Large intestine (tissue), 3 donors: Measurements from ENCODE around the gene ADSS1. TPM values are rescaled to one million over a fixed set of nuclear protein-coding genes. Genes with fewer than 3 reads are reported as not detected.

Experiments
- DNase-seq, 2 donors: peaks; one replicate each; pipeline versions ENCODE4 v3.0.0 to v3.0.0-alpha.2; 2013
- H3K27ac ChIP-seq: one replicate; pipeline ENCODE4 v1.5.1; 2013; ENCODE audit warnings: low read length
- H3K27me3 ChIP-seq: 2 replicates; pipeline ENCODE4 v1.6.1; 2013; ENCODE audit warnings: low read length; ENCODE audit not compliant: control insufficient read depth, insufficient read depth
- H3K36me3 ChIP-seq: 2 replicates; pipeline ENCODE4 v1.6.1; 2013; ENCODE audit warnings: low read length; ENCODE audit not compliant: control insufficient read depth, insufficient read depth
- H3K4me1 ChIP-seq: one replicate; pipeline ENCODE4 v1.6.1; 2013; ENCODE audit warnings: low read length; ENCODE audit not compliant: control insufficient read depth, insufficient read depth
- H3K4me3 ChIP-seq: one replicate; pipeline ENCODE4 v1.5.1; 2013; ENCODE audit warnings: low read length
- H3K9me3 ChIP-seq: one replicate; pipeline ENCODE4 v1.6.1; 2013; ENCODE audit warnings: mild to moderate bottlenecking, low read depth, low read length, moderate library complexity; ENCODE audit not compliant: control insufficient read depth
- WGBS: methylation state at CpG from one replicate; pipeline ENCODE4 v1.1.5; 2013; ENCODE audit warnings: low lambda C conversion rate; ENCODE audit not compliant: insufficient coverage; 5-methylcytosine and 5-hydroxymethylcytosine counted together
- polyA plus RNA-seq: library from polyadenylated mRNA; unstranded; fragments of 120-200 nt; gene quantifications from one replicate; pipeline ENCODE4 v1.2.1, GENCODE V29; 2013

ADSS1 gene
- polyA plus RNA-seq, 1 donor: 6.3 TPM

DNA sequence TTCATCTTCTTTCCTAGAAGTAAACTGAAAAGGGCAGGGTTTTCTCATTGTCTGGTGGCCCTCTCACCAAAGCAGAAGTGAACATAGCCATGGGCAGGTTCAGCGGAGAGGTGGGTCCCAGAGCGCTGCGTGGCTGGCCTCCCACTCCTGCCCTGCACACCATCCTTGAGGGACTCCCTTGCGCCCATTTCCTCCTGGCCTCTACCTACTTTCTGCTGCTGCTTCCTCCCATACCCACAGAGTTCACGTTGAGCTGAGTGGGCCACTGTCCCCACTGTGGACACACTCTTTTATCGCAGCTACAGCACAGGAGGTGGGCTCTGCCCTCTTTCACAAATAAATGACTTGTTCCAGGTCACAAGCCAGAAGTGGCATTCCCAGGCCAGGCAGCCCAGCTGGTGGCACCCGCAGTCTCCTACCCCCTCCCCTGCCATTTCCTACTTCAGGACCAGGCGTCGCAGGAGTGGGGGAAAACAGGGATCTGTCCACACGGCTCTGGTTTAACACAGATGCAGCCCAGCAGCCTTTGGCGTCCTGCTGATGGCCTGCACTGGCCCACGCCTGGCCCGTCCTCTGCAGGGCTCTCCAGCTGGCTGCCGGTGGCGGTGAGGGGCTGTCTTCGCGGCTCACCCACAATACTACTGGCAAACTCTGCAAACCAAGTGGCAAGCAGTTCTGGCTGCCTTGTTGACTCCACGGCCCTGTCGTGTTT, 33.8 kb downstream of the ADSS1 start:
- peaks cover 67% of the 10 kb centered on the region for H3K36me3 ChIP-seq

DNA sequence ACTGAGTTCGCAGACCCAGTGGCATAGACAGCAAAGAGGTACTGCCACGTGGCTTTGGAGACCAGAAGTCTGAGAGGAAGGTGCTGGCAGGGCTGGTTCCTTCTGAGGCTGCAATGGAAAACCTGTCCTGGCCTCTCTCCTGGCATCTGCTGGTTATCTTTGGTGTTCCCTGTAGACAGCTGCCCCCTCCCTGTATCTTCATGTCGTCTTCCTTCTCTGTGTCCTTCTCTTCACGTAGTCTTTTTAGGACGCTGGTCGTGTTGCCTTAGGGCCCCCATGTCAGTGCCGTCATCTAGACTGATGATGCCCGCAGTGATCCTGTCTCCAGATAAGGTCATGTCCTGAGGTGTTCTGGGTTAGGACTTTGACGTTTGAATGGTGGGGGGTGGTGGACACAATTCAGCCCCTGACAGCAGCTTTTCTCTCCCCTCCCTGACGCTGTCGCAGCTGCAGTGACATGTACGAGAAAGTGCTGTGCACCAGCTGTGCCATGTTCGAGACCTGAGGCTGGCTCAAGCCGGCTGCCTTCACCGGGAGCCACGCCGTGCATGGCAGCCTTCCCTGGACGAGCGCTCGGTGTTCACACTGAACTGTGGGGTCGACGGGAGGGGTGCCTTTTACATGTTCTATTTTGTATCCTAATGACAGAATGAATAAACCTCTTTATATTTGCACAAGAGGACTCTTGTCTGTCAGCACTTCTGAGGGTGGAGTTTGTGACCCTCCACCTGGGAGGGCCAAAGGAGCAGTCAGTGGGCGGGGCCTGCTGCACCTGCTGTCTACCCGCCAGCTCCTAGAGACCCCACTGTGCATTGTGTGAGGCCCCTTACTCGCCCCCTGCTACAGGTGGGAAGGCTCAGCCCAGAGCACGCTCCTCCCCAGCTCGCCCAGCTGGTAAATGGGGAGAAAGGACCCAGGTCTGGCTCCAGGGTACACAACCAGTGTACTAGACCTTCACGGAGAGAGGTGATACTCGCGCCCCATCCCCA, 35.2 kb downstream of the ADSS1 start:
- Histone ChIP-seq H3K4me3 (no peak overlapping the region), H3K36me3 (peaks cover 67% of the 10 kb centered on the region)

More for the DNA sequence above, 33.8 kb downstream of the ADSS1 start:
- DNase-seq: no peak
- H3K27ac ChIP-seq: no peak overlapping the region
- H3K4me3 ChIP-seq: no peak overlapping the region
- peaks cover 19% of the 10 kb centered on the region for H3K4me1 ChIP-seq
- WGBS: no CpG with 5 or more reads among the region's 19 CpGs
- H3K9me3 ChIP-seq: no peaks in the 10 kb centered on the region
- H3K27me3 ChIP-seq: no peaks in the 10 kb centered on the region

DNA sequence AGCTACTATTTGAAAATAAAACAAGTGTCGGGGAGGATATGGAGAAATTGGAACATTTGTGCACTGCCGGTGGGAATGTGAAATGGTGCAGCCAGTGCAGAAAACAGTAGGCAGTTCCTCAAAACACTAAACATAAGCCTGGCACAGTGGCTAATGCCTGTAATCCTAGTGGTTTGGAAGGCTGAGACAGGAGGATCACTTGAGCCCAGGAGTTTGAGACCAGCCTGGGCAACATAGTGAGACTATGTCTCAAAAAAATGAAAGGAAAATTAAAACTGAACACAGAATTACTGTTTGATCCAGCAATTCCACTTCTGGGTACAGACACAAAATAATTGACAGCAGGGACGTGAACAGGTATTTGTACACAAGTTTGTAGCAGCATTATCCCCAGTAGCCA, 41.5 kb downstream of the ADSS1 start:
- Histone ChIP-seq H3K9me3 (no peaks in the 10 kb centered on the region), H3K36me3 (peaks cover 28% of the 10 kb centered on the region), H3K27me3 (no peaks in the 10 kb centered on the region), H3K4me3 (no peak overlapping the region), H3K4me1 (peaks cover 5% of the 10 kb centered on the region), H3K27ac (no peak overlapping the region)
- no peak for DNase-seq
- no CpG with 5 or more reads among the region's 3 CpGs for WGBS

More for the DNA sequence above, 35.2 kb downstream of the ADSS1 start:
- H3K4me1 ChIP-seq: peaks cover 15% of the 10 kb centered on the region
- WGBS: 80% methylated on average over 1 of the region's 30 CpGs
- H3K9me3 ChIP-seq: no peaks in the 10 kb centered on the region
- DNase-seq: no peak
- H3K27me3 ChIP-seq: no peaks in the 10 kb centered on the region
- no peak overlapping the region for H3K27ac ChIP-seq

DNA sequence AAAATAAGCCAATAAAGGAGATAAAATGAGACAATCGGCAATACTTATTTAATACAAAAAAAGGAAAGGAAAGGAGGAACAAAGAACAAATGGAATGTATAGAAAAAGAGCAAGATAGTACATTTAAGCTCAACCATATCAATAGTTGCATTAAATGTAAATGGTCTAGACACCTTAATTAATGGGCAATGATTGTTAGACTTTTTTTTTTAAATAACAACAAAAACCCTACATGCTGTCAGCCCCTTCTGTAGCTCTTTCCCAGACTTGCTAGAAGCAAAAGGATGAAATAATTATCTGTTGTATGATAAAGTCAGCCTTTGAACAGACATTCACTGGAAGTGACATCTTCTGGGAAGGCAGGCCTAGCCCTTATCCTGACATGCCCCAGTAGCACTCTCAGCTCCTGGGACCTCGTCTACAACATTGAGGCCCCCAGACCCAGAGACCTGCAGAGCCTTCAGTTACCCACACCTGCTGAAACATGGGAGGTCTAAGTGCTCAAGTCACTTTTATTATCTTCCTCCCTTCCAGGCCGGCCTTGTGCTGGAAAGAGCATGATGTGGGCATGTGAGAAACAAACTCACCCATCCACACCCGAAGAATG, 42.3 kb downstream of the ADSS1 start:
- peaks cover 5% of the 10 kb centered on the region for H3K9me3 ChIP-seq
- no peak overlapping the region for H3K27ac ChIP-seq
- no peak for DNase-seq
- H3K36me3 ChIP-seq: peaks cover 28% of the 10 kb centered on the region
- peaks cover 5% of the 10 kb centered on the region for H3K4me1 ChIP-seq
- H3K27me3 ChIP-seq: no peaks in the 10 kb centered on the region
- WGBS: 100% methylated on average over 1 of the region's 4 CpGs
- no peak overlapping the region for H3K4me3 ChIP-seq

DNA sequence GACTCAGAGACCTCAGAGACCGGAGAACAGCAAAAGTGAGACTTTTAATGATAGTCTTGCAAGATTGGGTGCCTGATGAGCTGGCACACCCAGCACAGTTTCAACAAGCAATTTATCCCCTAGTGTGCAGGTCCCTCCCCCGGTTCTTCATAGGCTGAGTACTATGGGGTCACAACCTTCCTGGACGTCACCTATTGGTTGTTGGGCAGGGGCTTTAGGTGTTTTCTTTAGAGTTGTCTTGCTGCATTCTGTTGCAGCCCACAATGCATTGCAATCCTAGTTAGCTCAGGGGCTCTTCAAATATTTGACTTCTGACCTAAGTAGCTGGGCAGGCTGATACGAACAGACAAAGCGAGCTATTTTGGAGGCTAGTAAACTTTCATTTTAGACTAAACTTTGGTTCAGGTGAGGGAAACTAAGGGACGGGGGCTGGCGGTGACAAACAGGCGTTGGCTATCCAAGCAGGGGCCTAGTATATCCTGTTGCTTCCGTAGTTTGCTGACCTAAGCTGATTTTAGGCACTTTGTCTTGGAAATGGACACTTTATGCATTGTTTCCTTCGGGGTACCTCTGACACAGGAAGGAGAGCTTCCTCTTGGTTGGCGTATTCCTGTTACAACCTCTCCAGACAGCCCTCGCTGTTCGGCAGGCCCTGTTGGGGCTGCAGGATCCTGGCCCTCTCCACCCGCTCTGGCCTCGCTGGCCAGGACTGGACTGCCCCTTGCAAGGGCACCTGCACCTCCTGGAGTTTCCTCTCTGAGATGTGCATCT, 43.0 kb downstream of the ADSS1 start:
- Histone ChIP-seq H3K36me3 (peaks cover 28% of the 10 kb centered on the region), H3K9me3 (peaks cover 9% of the 10 kb centered on the region), H3K4me1 (peaks cover 5% of the 10 kb centered on the region), H3K4me3 (no peak overlapping the region), H3K27ac (no peak overlapping the region), H3K27me3 (no peaks in the 10 kb centered on the region)
- WGBS: no CpG with 5 or more reads among the region's 15 CpGs
- DNase-seq: no peak

DNA sequence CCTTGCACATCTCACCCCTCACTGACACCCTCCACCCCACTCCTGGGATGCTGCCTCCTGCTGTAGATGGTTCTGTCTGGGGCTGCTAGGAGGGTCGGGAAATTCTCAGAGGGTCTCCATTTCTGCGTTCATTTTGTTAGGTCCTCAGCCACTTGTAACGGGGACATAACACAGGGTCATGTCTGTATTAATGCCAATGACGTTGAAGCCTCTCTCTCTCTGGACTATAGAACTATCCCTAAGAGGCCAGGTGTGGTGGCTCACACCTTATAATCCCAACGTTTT, 43.5 kb downstream of the ADSS1 start:
- DNase-seq: no peak
- H3K9me3 ChIP-seq: peaks cover 9% of the 10 kb centered on the region
- no peaks in the 10 kb centered on the region for H3K27me3 ChIP-seq
- no CpG with 5 or more reads among the region's 5 CpGs for WGBS
- peaks cover 33% of the 10 kb centered on the region for H3K36me3 ChIP-seq
- H3K4me1 ChIP-seq: peaks cover 5% of the 10 kb centered on the region
- no peak overlapping the region for H3K4me3 ChIP-seq
- H3K27ac ChIP-seq: no peak overlapping the region

DNA sequence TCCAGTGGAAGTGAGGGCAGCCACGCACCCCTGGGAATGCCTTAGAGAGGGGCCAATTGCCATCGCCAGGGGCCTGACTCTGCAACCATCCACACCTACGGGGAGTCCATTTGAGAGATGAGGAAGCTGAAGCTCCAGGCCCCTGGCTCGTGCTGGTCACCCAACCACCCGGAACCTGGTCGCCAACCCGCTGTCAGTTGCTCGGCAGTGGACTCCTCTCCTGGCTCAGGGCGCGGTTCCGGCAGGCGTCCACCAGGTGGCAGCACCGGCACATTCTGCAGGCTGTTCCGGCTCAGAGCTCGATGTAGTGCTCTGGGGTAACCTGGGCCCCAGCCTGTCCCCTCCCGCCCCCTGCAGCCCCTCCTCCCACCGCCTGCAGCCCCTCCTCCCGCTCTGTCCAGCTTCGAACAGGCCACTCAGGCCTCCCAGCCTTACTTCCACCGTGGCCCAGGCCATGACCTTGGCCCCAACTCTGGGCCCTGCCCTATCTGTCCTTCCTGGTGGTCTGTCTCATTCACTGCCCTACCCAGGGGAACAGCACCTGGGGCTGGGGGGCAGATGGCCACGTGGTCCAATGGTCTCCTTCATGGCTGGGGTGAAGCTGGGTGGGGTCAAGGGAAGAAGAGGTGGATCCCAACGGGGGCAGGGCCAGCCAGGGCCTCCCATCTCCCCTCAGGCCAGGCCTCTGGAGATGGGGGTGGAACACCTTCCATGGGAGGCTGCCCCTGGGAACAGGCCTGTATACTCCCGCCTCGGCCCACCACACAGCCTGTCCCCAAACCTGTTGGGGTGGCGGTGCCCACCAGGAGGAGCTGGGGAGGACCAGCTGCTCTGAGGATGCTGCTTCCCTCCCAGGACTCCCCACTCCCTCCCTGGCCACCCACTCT, 44.7 kb downstream of the ADSS1 start:
- peak; percentile 68 to 80 for DNase-seq
- no peaks in the 10 kb centered on the region for H3K27me3 ChIP-seq
- peaks cover 5% of the 10 kb centered on the region for H3K4me1 ChIP-seq
- peaks cover 42% of the 10 kb centered on the region for H3K36me3 ChIP-seq
- H3K27ac ChIP-seq: no peak overlapping the region
- WGBS: no CpG with 5 or more reads among the region's 25 CpGs
- H3K4me3 ChIP-seq: no peak overlapping the region
- peaks cover 9% of the 10 kb centered on the region for H3K9me3 ChIP-seq

DNA sequence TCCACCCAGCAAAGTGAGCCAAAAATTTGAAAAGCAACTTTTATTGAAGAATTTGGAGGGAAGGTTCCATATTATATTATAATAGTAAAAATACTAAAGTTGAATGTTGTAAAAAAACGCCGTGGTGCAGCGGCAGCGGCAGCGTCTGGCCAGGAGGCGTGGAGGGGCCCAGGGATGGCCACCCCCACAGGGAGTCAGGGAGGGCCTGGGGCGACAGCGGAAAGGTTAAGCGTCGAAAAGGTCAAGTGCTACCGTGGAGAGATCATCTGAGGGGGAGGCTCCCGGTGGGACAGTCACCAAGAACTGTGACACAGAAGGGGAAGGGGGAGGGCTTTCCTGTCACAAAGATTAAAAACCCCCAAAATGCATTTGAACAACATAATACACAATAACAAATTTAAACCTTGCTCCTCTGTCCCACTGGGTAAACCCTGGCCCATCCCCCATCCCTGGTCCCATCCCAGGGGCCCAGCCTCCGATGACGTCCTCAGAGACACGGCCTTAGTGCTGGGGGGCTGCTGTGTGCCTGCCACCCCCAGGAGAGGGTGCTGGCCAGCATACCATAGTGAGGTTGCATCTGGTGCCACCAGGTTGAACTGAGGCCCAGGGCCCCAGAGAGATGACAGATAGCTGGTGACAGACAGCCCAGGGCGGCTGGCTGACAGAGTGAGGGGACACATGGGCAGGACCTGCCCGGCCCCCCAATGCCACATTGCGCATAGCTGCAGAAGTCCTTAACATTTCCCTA, 45.5 kb downstream of the ADSS1 start:
- H3K27ac ChIP-seq: no peak overlapping the region
- no peaks in the 10 kb centered on the region for H3K27me3 ChIP-seq
- H3K36me3 ChIP-seq: peaks cover 48% of the 10 kb centered on the region
- no peak overlapping the region for H3K4me3 ChIP-seq
- no CpG with 5 or more reads among the region's 18 CpGs for WGBS
- H3K9me3 ChIP-seq: peaks cover 9% of the 10 kb centered on the region
- peaks cover 5% of the 10 kb centered on the region for H3K4me1 ChIP-seq
- DNase-seq: no peak

DNA sequence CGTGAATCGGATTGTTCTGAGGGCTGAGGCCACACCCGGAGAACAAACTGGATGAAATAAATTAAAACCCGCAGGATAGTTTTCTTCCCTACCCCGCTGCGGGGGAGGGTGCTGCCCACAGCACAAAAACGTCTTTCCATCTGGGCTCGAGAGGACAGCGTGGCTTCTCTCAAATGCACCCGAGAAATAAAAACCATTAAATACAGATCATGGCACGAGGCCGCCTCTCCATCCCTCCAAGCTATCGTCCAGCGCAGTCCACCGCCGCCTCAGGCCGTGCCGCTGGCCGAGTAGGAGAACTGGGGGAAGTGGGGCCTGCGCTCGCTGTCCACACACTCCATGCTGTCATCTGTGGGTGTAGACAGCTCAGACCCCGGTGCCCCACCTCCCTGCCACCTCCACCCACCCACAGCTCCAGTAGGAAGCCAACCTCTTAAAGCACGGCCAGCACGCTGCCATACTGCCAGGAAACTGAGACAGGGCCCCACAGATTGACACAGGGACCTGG, 46.1 kb downstream of the ADSS1 start:
- no peak overlapping the region for H3K4me3 ChIP-seq
- H3K36me3 ChIP-seq: peaks cover 54% of the 10 kb centered on the region
- WGBS: no CpG with 5 or more reads among the region's 24 CpGs

More for the DNA sequence above, 46.1 kb downstream of the ADSS1 start:
- Histone ChIP-seq H3K27ac (no peak overlapping the region), H3K27me3 (no peaks in the 10 kb centered on the region), H3K4me1 (peaks cover 5% of the 10 kb centered on the region), H3K9me3 (peaks cover 9% of the 10 kb centered on the region)
- no peak for DNase-seq
